DND-41 (cell line): Measurements from ENCODE around the gene HNF1B.

Experiments used
- ATAC-seq: fragments of 200-7000 bp; cut with Tn5 transposase; 3 replicates; pipeline ENCODE4 v1.9.1; 2021; ENCODE audit warnings: low read depth; ENCODE audit not compliant: insufficient read depth
- DNase-seq: peaks from one replicate; pipeline ENCODE4 v3.0.0-alpha.2; 2020
- H2AFZ ChIP-seq: 2 replicates; pipeline ENCODE4 v1.6.0; 2012; ENCODE audit warnings: low read depth, low read length
- H3K27ac ChIP-seq: 2 replicates; pipeline ENCODE4 v1.5.1; 2012; ENCODE audit warnings: low read length, inconsistent platforms
- H3K27me3 ChIP-seq: fragments of 200-600 bp; sonication (generic); 2 replicates; pipeline ENCODE4 v1.6.0; 2012; ENCODE audit warnings: low read length, mild to moderate bottlenecking, inconsistent platforms; ENCODE audit not compliant: insufficient read depth, poor library complexity
- H3K36me3 ChIP-seq: 2 replicates; pipeline ENCODE4 v1.5.1; 2012; ENCODE audit warnings: low read length, inconsistent platforms; ENCODE audit not compliant: insufficient read depth
- H3K4me1 ChIP-seq: 2 replicates; pipeline ENCODE4 v1.5.1; 2012; ENCODE audit warnings: mild to moderate bottlenecking, low read length; ENCODE audit not compliant: insufficient read depth
- H3K4me2 ChIP-seq: 2 replicates; pipeline ENCODE4 v1.6.0; 2012; ENCODE audit warnings: mild to moderate bottlenecking, moderate library complexity, low read length, inconsistent platforms; ENCODE audit not compliant: insufficient read depth
- H3K4me3 ChIP-seq, 2 experiments: fragments of 200-600 bp in 1 of 2; shearing (Covaris generic) in 1 of 2; 2 replicates each; pipeline ENCODE4 v1.5.1; 2012 to 2016; ENCODE audit warnings: inconsistent platforms in 2 of 2, low read length in 2 of 2, mild to moderate bottlenecking in 2 of 2, low read depth in 1 of 2, moderate library complexity in 1 of 2
- H3K79me2 ChIP-seq: 2 replicates; pipeline ENCODE4 v1.6.0; 2012; ENCODE audit warnings: low read length, inconsistent platforms; ENCODE audit not compliant: insufficient read depth
- H3K9ac ChIP-seq: 2 replicates; pipeline ENCODE4 v1.6.0; 2012; ENCODE audit warnings: low read depth, mild to moderate bottlenecking, inconsistent platforms, low read length, moderate library complexity
- H3K9me3 ChIP-seq: 2 replicates; pipeline ENCODE4 v1.5.1; 2012; ENCODE audit warnings: low read length, moderate library complexity, mild to moderate bottlenecking, inconsistent platforms; ENCODE audit not compliant: insufficient read depth, severe bottlenecking
- H4K20me1 ChIP-seq: 2 replicates; pipeline ENCODE4 v1.6.0; 2012; ENCODE audit warnings: low read length; ENCODE audit not compliant: insufficient read depth
- CTCF ChIP-seq: IDR thresholded peaks from 2 replicates; pipeline ENCODE4 v1.5.1; 2012; ENCODE audit warnings: borderline replicate concordance, low read length, moderate library complexity, mild to moderate bottlenecking; ENCODE audit not compliant: poor library complexity, severe bottlenecking; ENCODE audit errors: extremely low read depth
- EZH2 ChIP-seq: IDR thresholded peaks from 3 replicates; pipeline ENCODE4 v1.6.1; 2012; ENCODE audit warnings: borderline replicate concordance, low read depth, mild to moderate bottlenecking, moderate library complexity, low read length, inconsistent platforms; ENCODE audit not compliant: severe bottlenecking

HNF1B gene

GRCh38 chr17:37761059-37761458 lies 16.2 kb upstream of the HNF1B start:
- TF ChIP-seq EZH2 (no peak), CTCF (no peak)
- H4K20me1 ChIP-seq = no peaks in the 10 kb centered on the region
- no peak overlapping the region for H3K4me3 ChIP-seq
- peaks cover 16% of the 10 kb centered on the region for H3K27me3 ChIP-seq
- no peaks in the 10 kb centered on the region for H3K79me2 ChIP-seq
- peaks cover 10% of the 10 kb centered on the region for H3K4me1 ChIP-seq
- H3K27ac ChIP-seq = no peak overlapping the region
- H3K36me3 ChIP-seq = no peaks in the 10 kb centered on the region
- H3K4me2 ChIP-seq = no peak overlapping the region
- no peak overlapping the region for H2AFZ ChIP-seq
- ATAC-seq (no peak), DNase-seq (no peak)
- no peaks in the 10 kb centered on the region for H3K9me3 ChIP-seq
- H3K9ac ChIP-seq = no peak overlapping the region

DNA sequence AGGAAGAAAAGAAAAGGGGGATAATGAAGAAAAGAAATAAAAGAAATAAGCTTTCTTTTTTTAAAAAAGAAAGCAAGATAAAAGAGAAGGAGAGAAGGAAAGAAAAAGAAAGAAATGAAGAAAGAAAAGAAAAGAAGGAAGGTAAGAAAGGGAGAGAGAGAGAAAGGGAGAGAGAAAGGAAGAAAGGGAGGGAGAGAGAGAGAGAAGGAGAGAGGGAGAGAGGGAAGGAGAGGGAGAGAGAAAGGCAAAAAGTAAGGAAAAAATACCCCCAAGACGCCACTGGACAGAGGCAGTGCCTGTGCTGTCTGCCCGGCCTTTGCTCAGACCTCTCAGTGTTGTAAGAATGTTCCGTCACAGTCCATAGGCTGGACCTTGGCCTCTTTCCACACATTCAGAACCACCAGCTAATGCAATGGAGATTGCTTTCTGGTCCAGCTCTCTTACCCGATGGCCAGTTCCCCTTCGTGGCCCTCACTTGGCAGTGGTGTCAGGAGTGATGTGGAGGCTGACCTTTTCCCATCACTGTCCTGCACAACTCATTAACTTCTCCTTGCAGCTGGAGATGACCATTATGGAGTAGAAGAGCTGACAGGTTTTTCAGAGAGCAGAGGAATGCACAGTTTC lies 14.3 kb upstream of the HNF1B start:
- Histone ChIP-seq H3K9ac (no peak overlapping the region), H3K4me1 (no peaks in the 10 kb centered on the region), H3K4me2 (no peak overlapping the region), H3K4me3 (no peak overlapping the region), H3K9me3 (no peaks in the 10 kb centered on the region), H3K79me2 (no peaks in the 10 kb centered on the region), H4K20me1 (no peaks in the 10 kb centered on the region), H3K36me3 (no peaks in the 10 kb centered on the region), H2AFZ (no peak overlapping the region), H3K27me3 (peaks cover 5% of the 10 kb centered on the region), H3K27ac (no peak overlapping the region)
- no peak for ATAC-seq
- no peak for DNase-seq
- no peak for TF ChIP-seq CTCF
- no peak for TF ChIP-seq EZH2

DNA sequence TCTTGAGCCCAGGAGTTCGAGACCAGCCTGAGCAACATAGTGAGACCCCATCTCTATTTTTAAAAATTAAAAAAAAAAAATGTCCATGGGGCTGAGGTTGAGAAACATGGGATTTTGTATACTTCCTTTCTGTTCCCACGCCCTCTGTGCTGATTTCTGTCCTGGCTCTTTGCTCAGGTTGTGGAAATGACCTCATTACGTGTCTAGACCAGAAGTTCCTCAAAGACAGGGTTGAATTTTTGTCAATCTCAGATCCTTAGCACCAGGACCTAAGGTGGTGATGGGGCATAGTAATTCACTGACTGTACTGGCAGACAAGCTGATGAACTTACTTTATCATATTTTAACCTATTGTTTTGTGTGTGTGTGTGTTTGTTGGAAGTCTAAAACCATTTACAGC lies 11.2 kb upstream of the HNF1B start:
- DNase-seq = no peak
- no peaks in the 10 kb centered on the region for H3K36me3 ChIP-seq
- no peak overlapping the region for H3K4me3 ChIP-seq
- ATAC-seq = no peak
- no peak overlapping the region for H3K27ac ChIP-seq
- no peak overlapping the region for H2AFZ ChIP-seq
- no peaks in the 10 kb centered on the region for H3K4me1 ChIP-seq
- TF ChIP-seq EZH2 (no peak), CTCF (no peak)
- H3K27me3 ChIP-seq = peaks cover 4% of the 10 kb centered on the region
- H3K9me3 ChIP-seq = no peaks in the 10 kb centered on the region
- H3K4me2 ChIP-seq = no peak overlapping the region
- no peak overlapping the region for H3K9ac ChIP-seq
- no peaks in the 10 kb centered on the region for H3K79me2 ChIP-seq
- H4K20me1 ChIP-seq = no peaks in the 10 kb centered on the region
